K562 (cell line): ENCODE results near the gene LARP6. TPM values are rescaled to one million over a fixed set of nuclear protein-coding genes. Genes with fewer than 3 reads are reported as not detected.

Experiments used
- ERF ChIP-seq: fragments of 450-650 bp; formaldehyde crosslinking; IDR thresholded peaks from 2 replicates; pipeline ENCODE4 v1.4.0; 2020; ENCODE audit warnings: mild to moderate bottlenecking, mixed read lengths
- GABPB1 ChIP-seq: sonication (generic); formaldehyde crosslinking; IDR thresholded peaks from 2 replicates; pipeline ENCODE4 v1.8.0; 2022; ENCODE audit warnings: mild to moderate bottlenecking, missing genetic modification reagents
- ZNF165 ChIP-seq: fragments of 250-450 bp; sonication (Bioruptor Pico); IDR thresholded peaks from 2 replicates; pipeline ENCODE4 v1.4.0; 2020; ENCODE audit warnings: borderline replicate concordance
- polyA plus RNA-seq, 8 experiments: library from polyadenylated mRNA; depleted of rRNA in 4 of 8; stranded (reverse) in 5 of 8; unstranded in 3 of 8; fragments of >200 nt; fragmentation: Nextera tagmentation in 2 of 8; fragmentation: Illumina TruSeq in 1 of 8; extraction: Ambion mirVana in 2 of 8; extraction: Trizol in 1 of 8; gene quantifications; 2 replicates each; pipeline versions ENCODE4 v1.2.1 to v1.2.3, GENCODE V29; 2011 to 2014; ENCODE audit warnings: inconsistent platforms in 1 of 8, missing spikeins in 1 of 8
- total RNA-seq, 7 experiments: library from RNA; depleted of rRNA in 6 of 7; stranded (reverse); fragments of >200 nt in 6 of 7; fragmentation: Illumina TruSeq in 2 of 7; extraction: Trizol in 2 of 7; gene quantifications; 2 replicates each; pipeline versions ENCODE4 v1.2.1 to v1.2.3, GENCODE V29; 2011 to 2021; ENCODE audit warnings: low replicate concordance in 1 of 7
- TF ChIP-seq, protein P1 (sequence below): fragments of 450-650 bp; IDR thresholded peaks from 2 replicates; pipeline ENCODE4 v1.6.1; 2017; ENCODE audit warnings: antibody characterized with exemption, mild to moderate bottlenecking
- TF ChIP-seq, protein P2 (sequence below): fragments of 250-450 bp; sonication (Bioruptor Pico); IDR thresholded peaks from 2 replicates; pipeline ENCODE4 v1.5.0; 2020; ENCODE audit warnings: mild to moderate bottlenecking, borderline replicate concordance

LARP6 gene
- total and polyA plus RNA-seq, 9 of the 15 experiments (the other 6 are each of a cell fraction or from before 2014, with no cell fraction given), result not detected

DNA sequence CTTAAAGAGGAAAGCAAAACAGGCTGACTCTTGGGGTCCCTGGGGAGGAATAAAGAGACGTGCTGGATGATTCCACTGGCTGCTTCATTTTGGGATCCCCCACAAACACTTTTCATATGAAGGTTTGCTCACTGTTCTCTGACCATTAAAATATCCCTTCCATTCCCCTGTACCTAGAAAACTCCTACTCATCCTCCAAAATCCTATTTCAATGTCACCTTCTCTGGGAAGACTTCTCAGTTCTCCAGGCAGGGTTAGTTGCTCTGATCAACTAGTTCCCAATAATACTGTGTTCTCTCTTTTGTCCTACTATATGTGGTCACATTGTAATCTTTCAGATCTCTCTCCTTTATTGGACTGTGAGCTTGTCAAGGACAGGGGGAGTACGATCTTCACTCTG, 19.0 kb downstream of the LARP6 start (continued):
- TF ChIP-seq, protein P1, sequence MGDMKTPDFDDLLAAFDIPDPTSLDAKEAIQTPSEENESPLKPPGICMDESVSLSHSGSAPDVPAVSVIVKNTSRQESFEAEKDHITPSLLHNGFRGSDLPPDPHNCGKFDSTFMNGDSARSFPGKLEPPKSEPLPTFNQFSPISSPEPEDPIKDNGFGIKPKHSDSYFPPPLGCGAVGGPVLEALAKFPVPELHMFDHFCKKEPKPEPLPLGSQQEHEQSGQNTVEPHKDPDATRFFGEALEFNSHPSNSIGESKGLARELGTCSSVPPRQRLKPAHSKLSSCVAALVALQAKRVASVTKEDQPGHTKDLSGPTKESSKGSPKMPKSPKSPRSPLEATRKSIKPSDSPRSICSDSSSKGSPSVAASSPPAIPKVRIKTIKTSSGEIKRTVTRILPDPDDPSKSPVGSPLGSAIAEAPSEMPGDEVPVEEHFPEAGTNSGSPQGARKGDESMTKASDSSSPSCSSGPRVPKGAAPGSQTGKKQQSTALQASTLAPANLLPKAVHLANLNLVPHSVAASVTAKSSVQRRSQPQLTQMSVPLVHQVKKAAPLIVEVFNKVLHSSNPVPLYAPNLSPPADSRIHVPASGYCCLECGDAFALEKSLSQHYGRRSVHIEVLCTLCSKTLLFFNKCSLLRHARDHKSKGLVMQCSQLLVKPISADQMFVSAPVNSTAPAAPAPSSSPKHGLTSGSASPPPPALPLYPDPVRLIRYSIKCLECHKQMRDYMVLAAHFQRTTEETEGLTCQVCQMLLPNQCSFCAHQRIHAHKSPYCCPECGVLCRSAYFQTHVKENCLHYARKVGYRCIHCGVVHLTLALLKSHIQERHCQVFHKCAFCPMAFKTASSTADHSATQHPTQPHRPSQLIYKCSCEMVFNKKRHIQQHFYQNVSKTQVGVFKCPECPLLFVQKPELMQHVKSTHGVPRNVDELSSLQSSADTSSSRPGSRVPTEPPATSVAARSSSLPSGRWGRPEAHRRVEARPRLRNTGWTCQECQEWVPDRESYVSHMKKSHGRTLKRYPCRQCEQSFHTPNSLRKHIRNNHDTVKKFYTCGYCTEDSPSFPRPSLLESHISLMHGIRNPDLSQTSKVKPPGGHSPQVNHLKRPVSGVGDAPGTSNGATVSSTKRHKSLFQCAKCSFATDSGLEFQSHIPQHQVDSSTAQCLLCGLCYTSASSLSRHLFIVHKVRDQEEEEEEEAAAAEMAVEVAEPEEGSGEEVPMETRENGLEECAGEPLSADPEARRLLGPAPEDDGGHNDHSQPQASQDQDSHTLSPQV, result no peak
- no peak for TF ChIP-seq GABPB1 (CRISPR knock-in tag)
- TF ChIP-seq ZNF165, result no peak
- no peak for TF ChIP-seq ERF (CRISPR knock-in tag)
- TF ChIP-seq, protein P2, sequence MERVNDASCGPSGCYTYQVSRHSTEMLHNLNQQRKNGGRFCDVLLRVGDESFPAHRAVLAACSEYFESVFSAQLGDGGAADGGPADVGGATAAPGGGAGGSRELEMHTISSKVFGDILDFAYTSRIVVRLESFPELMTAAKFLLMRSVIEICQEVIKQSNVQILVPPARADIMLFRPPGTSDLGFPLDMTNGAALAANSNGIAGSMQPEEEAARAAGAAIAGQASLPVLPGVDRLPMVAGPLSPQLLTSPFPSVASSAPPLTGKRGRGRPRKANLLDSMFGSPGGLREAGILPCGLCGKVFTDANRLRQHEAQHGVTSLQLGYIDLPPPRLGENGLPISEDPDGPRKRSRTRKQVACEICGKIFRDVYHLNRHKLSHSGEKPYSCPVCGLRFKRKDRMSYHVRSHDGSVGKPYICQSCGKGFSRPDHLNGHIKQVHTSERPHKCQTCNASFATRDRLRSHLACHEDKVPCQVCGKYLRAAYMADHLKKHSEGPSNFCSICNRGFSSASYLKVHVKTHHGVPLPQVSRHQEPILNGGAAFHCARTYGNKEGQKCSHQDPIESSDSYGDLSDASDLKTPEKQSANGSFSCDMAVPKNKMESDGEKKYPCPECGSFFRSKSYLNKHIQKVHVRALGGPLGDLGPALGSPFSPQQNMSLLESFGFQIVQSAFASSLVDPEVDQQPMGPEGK (CRISPR knock-in tag), result no peak
- TF ChIP-seq, all 486 proteins: peak for 0
